GM18519 (cell line): Measurements from ENCODE around the gene RNF149.
A peak's percentile ranks its signal among the peaks of the same experiment; 100 is the strongest.
"Not testable (repeated sequence)": the region's sequence is repeated elsewhere in the genome, so short reads cannot be mapped to it uniquely, and the experiment has no call there.

Experiments used
- ATAC-seq: cut with Tn5 transposase; IDR thresholded peaks from one replicate; pipeline ENCODE4 v1.9.1; 2021; ENCODE audit warnings: mild to moderate bottlenecking, moderate library complexity; ENCODE audit not compliant: unreplicated experiment, low FRiP score

Gene RNF149, protein sequence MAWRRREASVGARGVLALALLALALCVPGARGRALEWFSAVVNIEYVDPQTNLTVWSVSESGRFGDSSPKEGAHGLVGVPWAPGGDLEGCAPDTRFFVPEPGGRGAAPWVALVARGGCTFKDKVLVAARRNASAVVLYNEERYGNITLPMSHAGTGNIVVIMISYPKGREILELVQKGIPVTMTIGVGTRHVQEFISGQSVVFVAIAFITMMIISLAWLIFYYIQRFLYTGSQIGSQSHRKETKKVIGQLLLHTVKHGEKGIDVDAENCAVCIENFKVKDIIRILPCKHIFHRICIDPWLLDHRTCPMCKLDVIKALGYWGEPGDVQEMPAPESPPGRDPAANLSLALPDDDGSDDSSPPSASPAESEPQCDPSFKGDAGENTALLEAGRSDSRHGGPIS

DNA sequence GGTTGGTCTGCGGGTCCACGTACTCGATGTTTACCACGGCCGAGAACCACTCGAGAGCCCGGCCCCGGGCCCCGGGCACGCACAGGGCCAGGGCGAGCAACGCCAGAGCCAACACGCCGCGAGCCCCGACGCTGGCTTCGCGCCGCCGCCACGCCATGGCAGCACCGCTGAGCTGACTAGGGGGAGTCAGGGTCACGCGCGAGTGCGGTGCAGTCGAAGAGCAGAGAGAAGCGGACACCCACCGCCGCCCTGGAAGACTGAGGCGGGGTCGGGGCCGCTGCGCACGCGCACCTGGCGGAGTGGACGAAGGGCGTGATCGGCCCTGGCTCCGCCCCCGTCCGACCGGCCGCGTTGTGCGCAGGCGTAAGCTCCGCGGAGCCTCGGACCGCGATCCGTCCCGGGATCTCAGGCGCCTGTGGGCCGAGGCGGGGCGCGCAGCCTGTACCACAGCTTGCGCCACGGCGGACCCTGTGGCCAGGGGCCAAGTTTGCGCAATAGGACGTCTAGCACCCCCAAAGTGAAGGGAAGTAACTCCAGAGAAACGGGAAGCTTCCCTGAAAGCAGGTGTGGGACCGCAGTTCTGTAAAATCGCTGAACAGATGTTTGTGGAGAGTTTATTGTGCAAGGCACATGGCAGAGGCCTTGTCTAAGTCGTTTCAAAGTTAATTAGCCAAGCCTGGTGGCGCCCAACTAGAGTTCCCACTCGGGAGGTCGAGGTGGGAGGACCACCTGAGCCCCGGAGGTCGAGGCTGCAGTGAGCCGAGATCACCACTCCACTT, at the start of gene RNF149:
RNF149 (minus strand) TSS at position 270 of the 779 bp plus-strand sequence; CDS start at position 157, 113 bp downstream.
- peak; percentile 37 for ATAC-seq

DNA sequence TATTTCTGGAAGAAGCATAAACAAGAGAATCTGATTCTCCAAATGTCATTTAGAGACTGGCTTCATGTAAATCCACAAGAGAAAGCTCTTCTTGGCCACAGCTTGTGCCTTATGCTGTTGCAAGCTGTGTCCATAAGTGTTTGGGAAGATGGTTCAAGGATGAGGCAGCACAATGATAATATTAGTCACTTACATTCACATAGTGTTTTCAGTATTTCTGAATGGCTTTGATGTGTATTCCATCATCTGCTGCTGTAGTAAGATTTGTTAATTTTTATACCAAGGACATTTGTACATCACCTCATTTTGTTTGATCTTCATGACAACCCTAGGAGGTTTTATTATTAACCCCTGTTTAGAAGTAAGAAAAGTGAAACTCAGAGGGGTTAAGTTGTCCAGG, 48.9 kb upstream of the RNF149 start:
- ATAC-seq, result no peak

GRCh38 chr2:101356521-101356920, 48.0 kb upstream of the RNF149 start:
- ATAC-seq, result no peak

GRCh38 chr2:101356055-101356454, 47.6 kb upstream of the RNF149 start:
- ATAC-seq, result no peak

DNA sequence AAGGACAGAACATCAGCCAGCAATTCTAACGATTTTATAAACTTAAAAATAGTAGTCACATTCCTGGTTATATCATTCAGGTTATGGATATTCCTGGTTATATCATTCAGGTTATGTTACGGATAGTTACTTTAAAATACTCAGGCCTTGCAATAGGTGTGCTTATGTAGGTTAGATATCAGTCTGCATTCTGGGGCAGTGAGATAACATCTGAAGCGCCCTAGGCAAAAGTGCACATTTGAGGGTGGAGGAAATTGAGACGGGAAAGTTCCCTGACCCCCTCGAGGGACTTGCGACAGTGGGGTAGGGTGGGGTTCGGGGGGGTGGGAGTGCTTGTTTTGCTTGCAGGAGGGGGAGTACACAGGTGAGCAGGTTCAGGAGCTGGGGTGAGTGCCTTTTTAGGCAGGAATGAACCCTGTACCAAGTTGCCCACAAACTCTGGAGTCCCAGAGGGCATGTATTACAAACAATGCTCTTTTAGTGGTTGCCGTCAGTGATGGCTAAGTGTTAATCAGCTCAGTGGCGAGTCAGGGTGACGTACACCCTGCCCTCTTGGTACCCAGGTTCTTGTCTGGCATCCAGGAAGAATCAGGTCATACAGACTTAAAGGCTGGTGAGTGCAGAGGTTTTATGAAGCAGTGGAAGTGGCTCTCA, 47.0 kb upstream of the RNF149 start:
- ATAC-seq, result no peak

DNA sequence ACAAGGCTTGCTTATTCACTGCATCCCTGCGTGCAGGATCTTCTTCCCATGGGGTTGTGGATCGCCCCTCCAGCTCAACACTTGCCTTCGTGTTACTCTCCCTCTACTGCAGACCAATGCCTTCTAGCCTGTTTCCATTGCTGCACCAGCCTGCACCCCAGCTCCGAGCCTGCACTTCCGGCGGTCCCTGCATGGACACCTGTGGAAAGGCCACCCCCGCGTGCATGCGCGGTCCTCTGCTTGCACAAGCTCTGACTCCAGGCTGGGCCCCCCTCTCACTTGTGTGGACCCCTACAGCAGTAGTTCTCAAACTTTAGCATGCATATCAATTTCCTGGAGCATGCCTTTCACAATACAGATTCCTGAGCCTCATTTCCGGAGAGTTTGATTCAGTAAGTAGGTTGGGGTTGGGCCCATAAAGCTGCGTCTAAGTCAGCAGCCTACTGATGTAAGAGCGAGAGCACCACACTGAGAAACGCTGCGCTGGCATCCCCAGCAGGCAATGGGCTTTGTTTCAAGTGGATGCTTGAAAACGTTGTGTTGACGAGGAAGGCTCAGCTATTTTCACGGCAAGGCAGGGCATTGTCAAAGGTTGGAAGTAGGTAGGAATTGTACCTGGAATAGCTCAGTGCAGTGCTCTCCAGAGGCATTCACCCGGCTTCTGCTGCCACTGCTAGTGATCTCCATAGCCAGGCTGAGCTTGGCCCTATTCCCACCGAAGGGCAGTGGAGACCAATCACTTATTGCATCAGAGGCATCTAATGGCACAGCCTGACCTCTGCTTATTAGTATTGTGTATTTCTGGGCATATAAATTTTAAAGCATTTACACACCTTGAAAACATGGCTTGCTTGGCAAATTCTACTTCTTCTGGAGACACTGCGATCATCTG, 46.2 kb upstream of the RNF149 start:
- no peak for ATAC-seq

DNA sequence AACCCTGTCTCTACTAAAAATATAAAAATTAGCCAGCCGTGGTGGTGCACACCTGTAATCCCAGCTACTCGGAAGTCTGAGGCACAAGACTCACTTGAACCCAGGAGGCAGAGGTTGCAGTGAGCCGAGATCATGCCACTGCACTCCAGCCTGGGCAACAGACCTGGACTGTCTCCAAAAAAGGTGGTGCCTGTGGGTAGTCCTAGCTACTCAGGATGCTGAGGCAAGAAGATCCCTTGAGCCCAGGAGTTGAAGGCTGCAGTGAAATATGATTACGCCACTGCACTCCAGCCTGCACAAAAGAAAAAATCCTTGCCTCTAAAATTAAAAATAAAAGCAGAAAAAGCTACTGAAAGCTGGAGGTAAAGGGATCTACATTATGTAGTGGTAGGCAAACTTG, 44.1 kb upstream of the RNF149 start:
- not testable (repeated sequence) for ATAC-seq

DNA sequence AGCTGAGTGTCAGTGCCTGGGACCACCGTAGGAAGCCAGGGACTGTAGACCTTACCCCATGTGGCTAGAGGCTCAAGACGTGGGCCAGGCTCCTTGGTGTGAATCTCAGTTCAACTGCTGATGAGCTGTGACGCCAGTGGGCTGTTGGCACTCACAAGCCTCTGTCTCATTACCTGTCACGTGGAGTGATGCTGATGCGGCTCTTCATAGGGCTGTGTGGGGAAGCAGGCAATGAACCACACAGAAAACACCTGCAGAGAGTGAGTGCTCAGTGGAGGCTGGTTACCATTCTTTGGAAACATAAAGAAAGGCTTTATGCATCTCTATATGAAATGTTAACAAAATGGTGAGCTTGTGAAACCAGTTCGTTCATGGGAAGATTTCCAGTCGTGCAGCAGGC, 42.7 kb upstream of the RNF149 start:
- ATAC-seq, result no peak

GRCh38 chr2:101349893-101350662, 41.6 kb upstream of the RNF149 start:
- no peak for ATAC-seq

DNA sequence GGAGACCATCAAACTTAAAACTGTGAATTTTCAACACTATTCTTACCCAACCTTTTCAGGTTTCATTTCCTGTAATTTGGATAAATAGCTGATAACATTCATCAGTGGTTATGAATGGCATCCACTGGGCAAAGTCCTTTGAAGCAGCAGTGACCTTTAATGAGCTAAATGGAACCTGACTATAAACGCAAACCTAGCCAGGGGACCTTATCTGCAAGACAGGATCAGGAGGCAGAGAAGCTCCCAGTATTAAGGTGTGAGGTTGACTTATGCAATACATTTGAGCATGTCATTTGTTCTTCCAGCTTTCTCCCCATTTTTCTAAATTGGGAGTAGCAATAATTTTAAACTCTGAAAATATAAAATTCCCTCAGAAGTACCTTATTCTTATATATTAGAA, 40.4 kb upstream of the RNF149 start:
- ATAC-seq, result no peak

GRCh38 chr2:101346909-101347308, 38.4 kb upstream of the RNF149 start:
- ATAC-seq, result no peak

- no peak for ATAC-seq
Observed at GRCh38 chr2:101344137-101344536, 35.6 kb upstream of the RNF149 start.

DNA sequence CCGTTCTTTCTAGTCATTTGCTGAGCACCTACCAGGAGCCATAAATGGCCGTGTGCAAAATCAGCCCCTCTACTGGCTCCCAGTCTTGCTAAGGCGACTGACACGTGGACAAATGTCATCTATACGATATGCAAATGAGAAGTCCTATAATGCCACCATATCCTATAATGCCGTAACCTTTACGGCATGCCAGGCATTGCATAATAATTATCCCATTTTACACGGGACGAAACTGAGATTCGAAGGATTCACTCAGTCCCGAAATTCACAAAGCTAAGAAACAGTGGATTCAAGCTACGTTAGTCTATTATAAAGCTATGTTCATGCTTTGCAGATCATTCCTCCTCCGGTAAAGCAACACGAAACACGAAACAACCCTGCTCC, 34.1 kb upstream of the RNF149 start:
- ATAC-seq, result no peak

DNA sequence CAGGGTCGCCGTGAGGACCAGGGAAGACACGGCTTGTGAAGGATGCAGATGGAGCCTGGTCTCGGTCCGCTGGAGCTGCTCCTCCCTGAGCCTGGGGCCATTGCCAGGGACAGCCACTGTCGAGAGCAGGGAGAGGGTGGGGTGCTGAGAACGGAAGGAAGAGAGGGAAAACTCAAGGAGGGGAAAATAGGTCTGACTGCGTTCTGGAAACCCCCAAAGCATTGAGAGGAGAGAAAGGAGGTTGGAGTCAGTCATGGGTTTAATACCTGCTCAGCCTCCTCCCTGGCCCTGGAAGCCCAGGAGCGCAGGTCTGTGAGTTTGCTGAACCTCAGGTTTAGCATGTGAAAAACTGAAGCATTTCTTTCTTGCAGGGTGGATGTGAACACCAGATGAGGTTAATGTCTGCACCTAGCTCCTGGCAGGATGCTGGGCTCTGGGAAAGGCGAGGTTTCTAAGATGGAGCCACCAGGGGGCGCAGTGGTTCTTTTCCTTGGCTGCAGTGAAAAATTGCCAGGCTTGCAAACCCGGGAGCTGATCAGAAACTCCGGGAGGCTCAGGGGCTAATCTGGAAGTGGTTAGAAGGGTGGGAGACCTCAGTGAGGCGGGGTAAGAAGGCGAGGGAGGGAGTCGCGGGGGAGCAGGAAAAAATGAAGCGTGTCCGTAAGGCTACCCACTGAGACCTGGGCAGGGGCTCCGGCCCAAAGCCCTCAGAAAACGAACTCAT, 33.6 kb upstream of the RNF149 start:
- ATAC-seq, result no peak

DNA sequence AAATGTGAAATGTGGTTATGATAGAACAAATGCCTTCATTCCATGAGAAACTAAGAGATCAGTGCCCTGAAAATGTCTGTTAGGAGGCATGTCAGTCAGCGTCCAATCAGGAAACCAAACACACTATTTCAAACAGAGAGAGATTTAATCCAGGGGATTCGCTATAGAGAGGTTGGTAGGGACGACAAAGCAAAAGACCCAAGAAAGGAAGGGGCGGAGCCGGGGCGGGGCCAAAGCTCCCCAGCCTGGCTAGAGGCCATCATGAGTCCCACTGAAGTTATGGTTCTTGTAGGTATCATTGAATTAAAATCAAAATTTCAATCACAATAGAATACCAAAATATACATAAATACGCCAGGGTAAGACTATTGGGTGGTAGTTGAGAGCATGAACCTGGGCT, 32.9 kb upstream of the RNF149 start:
- no peak for ATAC-seq

DNA sequence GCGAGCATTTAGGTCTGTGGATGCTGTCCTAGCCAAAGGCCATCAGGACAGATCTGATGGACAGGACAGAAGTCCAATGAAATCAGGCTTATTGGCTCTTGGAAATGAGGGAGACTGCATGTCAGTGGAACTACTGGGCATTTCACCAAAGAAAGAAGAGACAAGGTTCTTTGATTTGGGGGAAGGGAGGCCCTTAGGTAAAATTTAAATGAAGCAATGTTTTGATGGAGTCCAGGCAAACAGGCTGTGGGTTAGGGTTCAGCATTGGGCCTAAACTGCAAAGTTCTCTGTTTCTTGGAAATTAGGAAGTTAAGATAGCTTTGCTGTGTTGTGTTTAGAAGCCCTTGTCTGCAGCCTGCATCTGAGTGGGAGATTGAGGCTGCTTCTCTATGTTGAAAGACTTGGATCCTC, 31.6 kb upstream of the RNF149 start:
- no peak for ATAC-seq

GRCh38 chr2:101339266-101339880, 30.9 kb upstream of the RNF149 start:
- ATAC-seq, result no peak

DNA sequence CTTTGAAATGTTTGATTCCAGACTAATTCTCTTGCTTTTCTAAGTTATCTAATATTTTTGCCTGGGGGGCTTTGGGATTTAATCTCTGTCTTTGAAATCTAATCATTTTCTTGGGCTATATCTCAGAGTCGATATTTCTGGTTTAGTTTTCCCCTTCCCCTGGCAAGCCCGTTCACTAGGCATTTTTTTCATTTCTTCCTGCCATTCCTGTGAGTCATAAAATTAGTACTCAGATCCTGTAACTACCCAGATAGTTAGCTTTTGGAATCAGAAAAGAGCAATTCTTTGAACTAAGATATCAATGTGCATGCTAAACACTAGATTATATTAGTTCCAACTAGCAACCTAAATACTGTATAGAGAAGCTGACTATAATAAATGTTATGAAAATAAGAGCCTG, 29.4 kb upstream of the RNF149 start:
- no peak for ATAC-seq
